Measurements from ENCODE around the gene POLG. TPM values are rescaled to one million over a fixed set of nuclear protein-coding genes. Genes with fewer than 3 reads are reported as not detected.

The POLG gene
- total and polyA plus RNA-seq, 7 donors = 32.6 to 64.5 (median 52.7) TPM

DNA sequence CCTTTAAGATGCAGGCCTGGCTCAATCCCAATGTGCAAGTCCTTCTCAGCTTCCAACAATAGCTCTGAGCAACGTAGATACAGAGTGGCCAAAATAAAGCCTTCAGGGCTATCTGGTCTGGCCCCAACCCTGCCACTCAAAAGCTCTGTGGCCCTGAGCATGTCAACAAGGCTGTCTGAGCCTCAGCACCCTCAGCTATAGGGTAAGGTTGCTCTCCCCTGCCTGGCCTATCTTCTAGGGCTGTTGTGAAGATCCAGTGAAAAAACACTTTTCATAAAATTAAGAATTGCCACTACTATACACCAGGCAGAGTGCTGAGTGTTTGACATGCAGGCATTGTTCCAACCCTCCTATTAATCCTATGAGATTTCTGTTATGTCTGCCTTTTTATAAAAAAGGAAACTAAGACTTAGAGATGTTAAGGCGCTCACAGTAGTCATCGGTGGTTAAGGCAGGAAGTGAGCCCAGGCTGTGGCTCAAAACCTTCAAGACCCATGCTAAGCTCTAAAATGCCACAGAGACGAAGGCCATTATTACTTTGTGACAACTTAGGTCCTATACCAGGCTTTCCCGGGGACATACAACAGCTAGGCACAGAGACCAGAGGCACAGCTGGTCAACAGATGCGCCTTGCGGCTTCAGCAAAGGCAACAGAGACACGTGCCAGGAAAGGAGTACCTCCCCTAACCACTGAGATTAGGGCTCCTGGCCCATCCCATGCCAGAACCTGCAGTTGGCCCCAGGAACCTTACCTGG is 5.1 kb downstream of the POLG start:
- Histone ChIP-seq H3K27me3 (ENCODE audit: insufficient read depth in 3 of 3, low read length in 2 of 3) (no peaks in the 10 kb centered on the region), H3K4me3 (no peak overlapping the region), H3K9me3 (no peaks in the 10 kb centered on the region), H3K27ac (no peak overlapping the region), H3K36me3 (ENCODE audit: insufficient read depth in 1 of 2, low read depth in 1 of 2) (peaks cover 12 to 91% of the 10 kb centered on the region in 2 donors), H3K4me1 (peaks cover 43% of the 10 kb centered on the region)
- ATAC-seq = no peak
- no peak for DNase-seq
- TF ChIP-seq, protein P1, sequence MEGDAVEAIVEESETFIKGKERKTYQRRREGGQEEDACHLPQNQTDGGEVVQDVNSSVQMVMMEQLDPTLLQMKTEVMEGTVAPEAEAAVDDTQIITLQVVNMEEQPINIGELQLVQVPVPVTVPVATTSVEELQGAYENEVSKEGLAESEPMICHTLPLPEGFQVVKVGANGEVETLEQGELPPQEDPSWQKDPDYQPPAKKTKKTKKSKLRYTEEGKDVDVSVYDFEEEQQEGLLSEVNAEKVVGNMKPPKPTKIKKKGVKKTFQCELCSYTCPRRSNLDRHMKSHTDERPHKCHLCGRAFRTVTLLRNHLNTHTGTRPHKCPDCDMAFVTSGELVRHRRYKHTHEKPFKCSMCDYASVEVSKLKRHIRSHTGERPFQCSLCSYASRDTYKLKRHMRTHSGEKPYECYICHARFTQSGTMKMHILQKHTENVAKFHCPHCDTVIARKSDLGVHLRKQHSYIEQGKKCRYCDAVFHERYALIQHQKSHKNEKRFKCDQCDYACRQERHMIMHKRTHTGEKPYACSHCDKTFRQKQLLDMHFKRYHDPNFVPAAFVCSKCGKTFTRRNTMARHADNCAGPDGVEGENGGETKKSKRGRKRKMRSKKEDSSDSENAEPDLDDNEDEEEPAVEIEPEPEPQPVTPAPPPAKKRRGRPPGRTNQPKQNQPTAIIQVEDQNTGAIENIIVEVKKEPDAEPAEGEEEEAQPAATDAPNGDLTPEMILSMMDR (IDR thresholded peaks at IDR 0.05) = no peak
- intact Hi-C loops (cut with DNase I) = no loop called here
- 53 to 69% (median 63%) methylated on average over 8 of the region's 8 CpGs for WGBS, 3 donors

DNA sequence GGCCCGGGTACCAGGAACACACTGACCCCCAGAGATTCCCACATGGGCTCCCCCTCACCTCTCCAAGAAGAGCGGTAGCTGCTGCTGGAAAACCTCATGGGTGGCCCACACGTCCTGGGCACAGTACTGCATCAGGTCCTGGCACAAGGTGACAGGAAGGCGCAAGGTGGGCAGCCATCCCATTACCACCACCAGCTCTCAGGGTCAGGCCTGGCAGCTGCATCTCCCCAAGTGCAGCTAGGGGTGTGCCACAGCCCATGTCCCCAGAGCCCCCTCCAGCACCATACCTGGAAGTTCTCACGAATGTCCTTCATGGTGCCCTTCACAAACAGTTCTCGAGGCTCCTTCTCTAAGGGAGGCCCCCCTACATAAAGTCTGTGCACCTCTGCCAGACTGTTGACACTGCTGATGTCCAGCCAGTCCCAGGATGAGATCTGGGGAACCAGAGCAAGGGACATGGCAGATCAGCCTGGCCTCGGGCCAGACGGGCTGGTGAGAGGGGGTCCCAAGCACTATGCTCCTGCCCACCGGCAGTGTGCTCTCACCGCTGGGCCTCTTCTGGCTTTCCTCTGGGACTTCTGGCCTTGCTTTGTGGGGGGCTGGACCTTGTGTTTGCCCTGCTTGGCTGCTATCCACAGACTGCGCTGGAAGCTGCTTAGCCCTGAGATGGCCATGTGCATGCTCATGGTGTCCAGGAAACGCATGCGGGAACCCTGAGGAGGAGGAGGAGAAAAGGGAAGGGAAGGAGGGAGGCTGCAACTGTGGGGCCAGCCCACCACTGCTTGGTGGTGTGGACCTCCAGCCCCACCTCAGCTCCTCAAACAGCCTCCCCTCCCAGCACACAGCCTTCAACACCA is 6.0 kb downstream of the POLG start:
- intact Hi-C loops (cut with DNase I) = no loop called here
- no peaks in the 10 kb centered on the region for H3K9me3 ChIP-seq
- ATAC-seq = no peak
- H3K4me3 ChIP-seq = no peak overlapping the region
- DNase-seq = no peak
- H3K27ac ChIP-seq = no peak overlapping the region
- peaks cover 41% of the 10 kb centered on the region for H3K4me1 ChIP-seq
- 85 to 89% (median 86%) methylated on average over 13 of the region's 13 CpGs for WGBS, 3 donors
- no peaks in the 10 kb centered on the region for H3K27me3 ChIP-seq (ENCODE audit: insufficient read depth in 3 of 3, low read length in 2 of 3)
- TF ChIP-seq, protein P1 (IDR thresholded peaks at IDR 0.05) = no peak
- peaks cover 13 to 98% of the 10 kb centered on the region in 2 donors for H3K36me3 ChIP-seq (ENCODE audit: insufficient read depth in 1 of 2, low read depth in 1 of 2)

GRCh38 chr15:89327113-89327512 is 7.5 kb downstream of the POLG start:
- Histone ChIP-seq H3K36me3 (ENCODE audit: insufficient read depth in 1 of 2, low read depth in 1 of 2) (peaks cover 16 to 98% of the 10 kb centered on the region in 2 donors), H3K4me3 (no peak overlapping the region), H3K27me3 (ENCODE audit: insufficient read depth in 3 of 3, low read length in 2 of 3) (no peaks in the 10 kb centered on the region), H3K9me3 (no peaks in the 10 kb centered on the region), H3K27ac (no peak overlapping the region), H3K4me1 (peaks cover 26% of the 10 kb centered on the region)
- ATAC-seq (no peak), DNase-seq (no peak)
- TF ChIP-seq, protein P1 (IDR thresholded peaks at IDR 0.05) = no peak
- WGBS, 3 donors = 92 to 94% (median 93%) methylated on average over 6 of the region's 6 CpGs
- intact Hi-C loops (cut with DNase I) = no loop called here

DNA sequence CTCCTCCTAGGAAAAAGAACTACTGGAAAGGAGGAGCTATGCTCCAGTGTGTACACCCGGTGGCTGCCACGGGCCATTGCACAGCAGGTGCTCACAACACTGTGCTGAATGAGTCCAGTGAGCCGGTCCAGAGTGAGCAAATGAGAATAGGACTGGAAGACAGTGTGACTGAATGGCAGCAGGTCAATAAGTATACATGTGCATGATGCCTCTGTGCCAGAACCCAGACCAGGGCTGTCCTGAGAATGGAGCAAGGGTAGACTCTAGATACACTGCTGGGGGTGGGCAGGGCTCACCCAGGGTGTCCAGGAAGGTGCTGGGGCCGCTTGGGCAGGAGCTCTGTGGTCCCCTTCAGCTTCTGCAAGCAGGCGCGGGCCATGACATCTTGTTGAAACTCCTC is 8.3 kb downstream of the POLG start:
- ATAC-seq (no peak), DNase-seq (no peak)
- no peak overlapping the region for H3K4me3 ChIP-seq
- no peak overlapping the region for H3K27ac ChIP-seq
- 84 to 89% (median 89%) methylated on average over 6 of the region's 6 CpGs for WGBS, 3 donors
- no peaks in the 10 kb centered on the region for H3K27me3 ChIP-seq (ENCODE audit: insufficient read depth in 3 of 3, low read length in 2 of 3)
- peaks cover 24 to 98% of the 10 kb centered on the region in 2 donors for H3K36me3 ChIP-seq (ENCODE audit: insufficient read depth in 1 of 2, low read depth in 1 of 2)
- H3K9me3 ChIP-seq = no peaks in the 10 kb centered on the region
- TF ChIP-seq, protein P1 (IDR thresholded peaks at IDR 0.05) = no peak
- peaks cover 18% of the 10 kb centered on the region for H3K4me1 ChIP-seq
- intact Hi-C loops (cut with DNase I) = no loop called here
